PFSK-1 (cell line): ENCODE data around the gene MAPRE2.

Source experiments
- FOXP2 ChIP-seq: optimal IDR thresholded peaks from 2 replicates; pipeline ENCODE3; 2011; ENCODE audit warnings: borderline replicate concordance, control low read depth, inconsistent platforms; ENCODE audit not compliant: insufficient read depth; ENCODE audit errors: extremely low read length, extremely low read depth
- POLR2AphosphoS5 ChIP-seq: IDR thresholded peaks from 2 replicates; pipeline ENCODE4 v1.6.1; 2012; ENCODE audit warnings: low read depth, mild to moderate bottlenecking, control low read depth, low read length, moderate library complexity
- REST ChIP-seq, 2 experiments: IDR thresholded peaks; 2 replicates each; pipeline versions ENCODE4 v1.6.1 to v1.8.0; 2011 to 2012; ENCODE audit warnings: low read depth in 2 of 2, low read length in 2 of 2, control low read depth in 1 of 2, inconsistent platforms in 1 of 2, mild to moderate bottlenecking in 1 of 2, moderate library complexity in 1 of 2; ENCODE audit not compliant: insufficient read depth in 1 of 2
- SIN3A ChIP-seq: IDR thresholded peaks from 2 replicates; pipeline ENCODE4 v1.6.1; 2012; ENCODE audit warnings: mild to moderate bottlenecking, low read length, moderate library complexity, borderline replicate concordance; ENCODE audit not compliant: insufficient read depth
- TAF1 ChIP-seq: IDR thresholded peaks from 2 replicates; pipeline ENCODE4 v1.6.1; 2012; ENCODE audit warnings: low read length, control low read depth, borderline replicate concordance; ENCODE audit not compliant: insufficient read depth

- TF ChIP-seq REST (IDR thresholded peaks at IDR 0.05; ENCODE audit: insufficient read depth in 1 of 2, low read depth in 2 of 2, low read length in 2 of 2) (no peak), POLR2AphosphoS5 (no peak), SIN3A (no peak), TAF1 (no peak), FOXP2 (no peak)
These were observed 8.9 kb downstream of the MAPRE2 start for GRCh38 chr18:35050028-35050546.
